Large intestine (tissue), 3 donors: ENCODE data around the gene SHC4. TPM values are rescaled to one million over a fixed set of nuclear protein-coding genes. Genes with fewer than 3 reads are reported as not detected.
"Not testable (repeated sequence)": the region's sequence is repeated elsewhere in the genome, so short reads cannot be mapped to it uniquely, and the experiment has no call there.

ENCODE experiments used
- DNase-seq, 2 donors: peaks; one replicate each; pipeline versions ENCODE4 v3.0.0 to v3.0.0-alpha.2; 2013
- H3K27ac ChIP-seq: one replicate; pipeline ENCODE4 v1.5.1; 2013; ENCODE audit warnings: low read length
- H3K27me3 ChIP-seq: 2 replicates; pipeline ENCODE4 v1.6.1; 2013; ENCODE audit warnings: low read length; ENCODE audit not compliant: control insufficient read depth, insufficient read depth
- H3K36me3 ChIP-seq: 2 replicates; pipeline ENCODE4 v1.6.1; 2013; ENCODE audit warnings: low read length; ENCODE audit not compliant: control insufficient read depth, insufficient read depth
- H3K4me1 ChIP-seq: one replicate; pipeline ENCODE4 v1.6.1; 2013; ENCODE audit warnings: low read length; ENCODE audit not compliant: control insufficient read depth, insufficient read depth
- H3K4me3 ChIP-seq: one replicate; pipeline ENCODE4 v1.5.1; 2013; ENCODE audit warnings: low read length
- H3K9me3 ChIP-seq: one replicate; pipeline ENCODE4 v1.6.1; 2013; ENCODE audit warnings: mild to moderate bottlenecking, low read depth, low read length, moderate library complexity; ENCODE audit not compliant: control insufficient read depth
- WGBS: methylation state at CpG from one replicate; pipeline ENCODE4 v1.1.5; 2013; ENCODE audit warnings: low lambda C conversion rate; ENCODE audit not compliant: insufficient coverage; 5-methylcytosine and 5-hydroxymethylcytosine counted together
- polyA plus RNA-seq: library from polyadenylated mRNA; unstranded; fragments of 120-200 nt; gene quantifications from one replicate; pipeline ENCODE4 v1.2.1, GENCODE V29; 2013

Gene SHC4
- polyA plus RNA-seq, 1 donor: 1.7 TPM

GRCh38 chr15:48925714-48926223, 38.0 kb downstream of the SHC4 start:
- H3K27me3 ChIP-seq: peaks cover 5% of the 10 kb centered on the region
- no peaks in the 10 kb centered on the region for H3K9me3 ChIP-seq
- WGBS: 84% methylated on average over 4 of the region's 9 CpGs
- H3K4me1 ChIP-seq: no peaks in the 10 kb centered on the region
- H3K36me3 ChIP-seq: no peaks in the 10 kb centered on the region
- DNase-seq: no peak
- H3K27ac ChIP-seq: no peak overlapping the region
- no peak overlapping the region for H3K4me3 ChIP-seq

GRCh38 chr15:48924528-48925393, 39.0 kb downstream of the SHC4 start:
- H3K9me3 ChIP-seq: no peaks in the 10 kb centered on the region
- no peak for DNase-seq
- H3K4me3 ChIP-seq: no peak overlapping the region
- WGBS: no CpG with 5 or more reads among the region's 5 CpGs
- H3K27me3 ChIP-seq: peaks cover 5% of the 10 kb centered on the region
- no peaks in the 10 kb centered on the region for H3K4me1 ChIP-seq
- no peak overlapping the region for H3K27ac ChIP-seq
- no peaks in the 10 kb centered on the region for H3K36me3 ChIP-seq

GRCh38 chr15:48922046-48922445, 41.7 kb downstream of the SHC4 start:
- H3K4me3 ChIP-seq: no peak overlapping the region
- no peaks in the 10 kb centered on the region for H3K4me1 ChIP-seq
- H3K27ac ChIP-seq: no peak overlapping the region
- DNase-seq: no peak
- H3K36me3 ChIP-seq: no peaks in the 10 kb centered on the region
- H3K27me3 ChIP-seq: peaks cover 5% of the 10 kb centered on the region
- WGBS: 100% methylated on average over 2 of the region's 2 CpGs
- H3K9me3 ChIP-seq: no peaks in the 10 kb centered on the region

GRCh38 chr15:48916721-48917120, 47.0 kb downstream of the SHC4 start:
- Histone ChIP-seq H3K27ac (no peak overlapping the region), H3K9me3 (no peaks in the 10 kb centered on the region), H3K36me3 (no peaks in the 10 kb centered on the region), H3K4me3 (no peak overlapping the region), H3K4me1 (no peaks in the 10 kb centered on the region), H3K27me3 (no peaks in the 10 kb centered on the region)
- 100% methylated on average over 1 of the region's 3 CpGs for WGBS
- DNase-seq: no peak

GRCh38 chr15:48915861-48916260, 47.9 kb downstream of the SHC4 start:
- no peaks in the 10 kb centered on the region for H3K27me3 ChIP-seq
- no peak overlapping the region for H3K4me3 ChIP-seq
- H3K4me1 ChIP-seq: no peaks in the 10 kb centered on the region
- H3K9me3 ChIP-seq: no peaks in the 10 kb centered on the region
- no peak for DNase-seq
- no peak overlapping the region for H3K27ac ChIP-seq
- 50% methylated on average over 1 of the region's 3 CpGs for WGBS
- no peaks in the 10 kb centered on the region for H3K36me3 ChIP-seq

- no peaks in the 10 kb centered on the region for H3K36me3 ChIP-seq
- no peaks in the 10 kb centered on the region for H3K27me3 ChIP-seq
- H3K9me3 ChIP-seq: no peaks in the 10 kb centered on the region
- no peak for DNase-seq
- WGBS: 100% methylated on average over 2 of the region's 3 CpGs
- no peak overlapping the region for H3K4me3 ChIP-seq
- no peak overlapping the region for H3K27ac ChIP-seq
- H3K4me1 ChIP-seq: no peaks in the 10 kb centered on the region
Measured at GRCh38 chr15:48914717-48915116, 49.0 kb downstream of the SHC4 start.

- no peaks in the 10 kb centered on the region for H3K4me1 ChIP-seq
- WGBS: no CpG with 5 or more reads among the region's 4 CpGs
- no peaks in the 10 kb centered on the region for H3K36me3 ChIP-seq
- no peaks in the 10 kb centered on the region for H3K27me3 ChIP-seq
- no peak overlapping the region for H3K27ac ChIP-seq
- DNase-seq: no peak
- H3K9me3 ChIP-seq: no peaks in the 10 kb centered on the region
- H3K4me3 ChIP-seq: no peak overlapping the region
Measured at GRCh38 chr15:48913141-48913540, 50.6 kb downstream of the SHC4 start.

GRCh38 chr15:48910554-48910953, 53.2 kb downstream of the SHC4 start:
- H3K4me1 ChIP-seq, H3K4me3 ChIP-seq, DNase-seq, H3K9me3 ChIP-seq, H3K27me3 ChIP-seq, H3K36me3 ChIP-seq, H3K27ac ChIP-seq: not testable (repeated sequence)
- 100% methylated on average over 1 of the region's 2 CpGs for WGBS

GRCh38 chr15:48909313-48909712, 54.4 kb downstream of the SHC4 start:
- not testable (repeated sequence) for H3K4me3 ChIP-seq, H3K4me1 ChIP-seq, DNase-seq, H3K9me3 ChIP-seq, H3K27me3 ChIP-seq, H3K27ac ChIP-seq, H3K36me3 ChIP-seq
- 67% methylated on average over 1 of the region's 2 CpGs for WGBS

GRCh38 chr15:48905847-48906246, 57.9 kb downstream of the SHC4 start:
- no peak overlapping the region for H3K4me3 ChIP-seq
- 83% methylated on average over 1 of the region's 1 CpG for WGBS
- no peak overlapping the region for H3K27ac ChIP-seq
- H3K36me3 ChIP-seq: no peaks in the 10 kb centered on the region
- H3K4me1 ChIP-seq: no peaks in the 10 kb centered on the region
- no peaks in the 10 kb centered on the region for H3K27me3 ChIP-seq
- H3K9me3 ChIP-seq: no peaks in the 10 kb centered on the region
- DNase-seq: no peak

- no peaks in the 10 kb centered on the region for H3K27me3 ChIP-seq
- H3K4me1 ChIP-seq: no peaks in the 10 kb centered on the region
- no peak overlapping the region for H3K4me3 ChIP-seq
- no peak overlapping the region for H3K27ac ChIP-seq
- no peak for DNase-seq
- no peaks in the 10 kb centered on the region for H3K9me3 ChIP-seq
- H3K36me3 ChIP-seq: no peaks in the 10 kb centered on the region
Measured at GRCh38 chr15:48905216-48905615, 58.5 kb downstream of the SHC4 start.
